Glutamatergic neuron (in vitro differentiated cells): ENCODE measurements around the gene C4orf51. TPM values are rescaled to one million over a fixed set of nuclear protein-coding genes. Genes with fewer than 3 reads are reported as not detected.

ENCODE experiments used
- DNase-seq: peaks from one replicate; pipeline ENCODE4 v3.0.0; 2022
- H3K27ac Mint-ChIP-seq: one replicate; pipeline ENCODE4 v1.8.0; 2020; ENCODE audit warnings: mild to moderate bottlenecking, mixed read lengths, inconsistent platforms; ENCODE audit not compliant: unreplicated experiment
- H3K27me3 Mint-ChIP-seq: one replicate; pipeline ENCODE4 v1.8.0; 2020; ENCODE audit warnings: mild to moderate bottlenecking, moderate library complexity, mixed read lengths, inconsistent platforms; ENCODE audit not compliant: unreplicated experiment
- H3K36me3 Mint-ChIP-seq: one replicate; pipeline ENCODE4 v1.8.0; 2020; ENCODE audit warnings: mild to moderate bottlenecking, mixed read lengths, inconsistent platforms; ENCODE audit not compliant: unreplicated experiment
- H3K4me1 Mint-ChIP-seq: one replicate; pipeline ENCODE4 v1.8.0; 2020; ENCODE audit warnings: mild to moderate bottlenecking, low read depth, mixed read lengths, inconsistent platforms; ENCODE audit not compliant: unreplicated experiment
- H3K4me3 Mint-ChIP-seq: one replicate; pipeline ENCODE4 v1.8.0; 2020; ENCODE audit warnings: mild to moderate bottlenecking, mixed read lengths, inconsistent platforms; ENCODE audit not compliant: unreplicated experiment
- H3K9me3 Mint-ChIP-seq: one replicate; pipeline ENCODE4 v1.8.0; 2020; ENCODE audit warnings: mild to moderate bottlenecking, moderate library complexity, mixed read lengths, inconsistent platforms; ENCODE audit not compliant: unreplicated experiment
- CTCF ChIP-seq: fragments of 200-600 bp; sonication (generic); IDR thresholded peaks from one replicate; pipeline ENCODE4 v1.5.0; 2021; ENCODE audit not compliant: partially characterized antibody, unreplicated experiment
- total RNA-seq: library from RNA; stranded (reverse); fragmentation: NEBNext Ultra II Directional; extraction: Animal tissue kit (Norgen Biotek cat#: 25700); gene quantifications from one replicate; pipeline ENCODE4 v1.2.1, GENCODE V29; 2021; ENCODE audit not compliant: unreplicated experiment

The C4orf51 gene
- total RNA-seq, 1 donor from 2014 or later, result not detected

- no peaks in the 10 kb centered on the region for H3K27me3 Mint-ChIP-seq
- no peaks in the 10 kb centered on the region for H3K36me3 Mint-ChIP-seq
- peaks cover 2% of the 10 kb centered on the region for H3K9me3 Mint-ChIP-seq
- H3K4me3 Mint-ChIP-seq, result no peak overlapping the region
- DNase-seq, result no peak
- H3K4me1 Mint-ChIP-seq, result peaks cover 11% of the 10 kb centered on the region
- TF ChIP-seq CTCF, result no peak
- no peak overlapping the region for H3K27ac Mint-ChIP-seq
Observed at GRCh38 chr4:145730026-145730425, 50.1 kb downstream of the C4orf51 start.

GRCh38 chr4:145731028-145731427, 51.1 kb downstream of the C4orf51 start:
- Mint-ChIP-seq H3K4me3 (peak overlapping the region; percentile 20), H3K9me3 (peaks cover 2% of the 10 kb centered on the region), H3K27ac (no peak overlapping the region)

GRCh38 chr4:145732001-145732815, 52.3 kb downstream of the C4orf51 start:
- no peak for TF ChIP-seq CTCF
- H3K9me3 Mint-ChIP-seq, result peaks cover 2% of the 10 kb centered on the region
- H3K4me3 Mint-ChIP-seq, result peak overlapping the region; percentile 85
- no peak for DNase-seq
- H3K27me3 Mint-ChIP-seq, result peaks cover 2% of the 10 kb centered on the region
- H3K27ac Mint-ChIP-seq, result peak overlapping the region; percentile 89
- no peaks in the 10 kb centered on the region for H3K36me3 Mint-ChIP-seq
- H3K4me1 Mint-ChIP-seq, result peaks cover 11% of the 10 kb centered on the region

More at GRCh38 chr4:145731028-145731427, 51.1 kb downstream of the C4orf51 start:
- Mint-ChIP-seq H3K27me3 (peaks cover 2% of the 10 kb centered on the region), H3K4me1 (peaks cover 11% of the 10 kb centered on the region), H3K36me3 (no peaks in the 10 kb centered on the region)
- TF ChIP-seq CTCF, result no peak
- DNase-seq, result no peak

GRCh38 chr4:145732895-145733880, 53.2 kb downstream of the C4orf51 start:
- peak; percentile 95 for DNase-seq
- Mint-ChIP-seq H3K4me3 (peak overlapping the region; percentile 85), H3K36me3 (no peaks in the 10 kb centered on the region), H3K4me1 (peaks cover 11% of the 10 kb centered on the region), H3K27me3 (peaks cover 2% of the 10 kb centered on the region), H3K9me3 (peaks cover 2% of the 10 kb centered on the region), H3K27ac (peak overlapping the region; percentile 89)
- no peak for TF ChIP-seq CTCF
